WTC11 (cell line): ENCODE data around the gene RFTN1.

Source experiments
- CREB1 ChIP-seq: sonication (generic); formaldehyde crosslinking; IDR thresholded peaks from 2 replicates; pipeline ENCODE4 v1.8.0; 2023; ENCODE audit warnings: mild to moderate bottlenecking, missing genetic modification reagents
- ELF4 ChIP-seq: sonication (generic); formaldehyde crosslinking; IDR thresholded peaks from 2 replicates; pipeline ENCODE4 v1.8.1; 2022; ENCODE audit warnings: low read depth, mild to moderate bottlenecking, moderate library complexity, missing genetic modification reagents
- FOXK1 ChIP-seq: sonication (generic); formaldehyde crosslinking; IDR thresholded peaks from 2 replicates; pipeline ENCODE4 v1.8.0; 2022; ENCODE audit warnings: mild to moderate bottlenecking, moderate library complexity, missing genetic modification reagents
- JAZF1 ChIP-seq: fragments of 250-450 bp; sonication (Bioruptor Pico); IDR thresholded peaks from 2 replicates; pipeline ENCODE4 v1.9.0; 2021; ENCODE audit warnings: moderate library complexity, mild to moderate bottlenecking, inconsistent platforms
- ZBTB21 ChIP-seq: sonication (generic); formaldehyde crosslinking; IDR thresholded peaks from 2 replicates; pipeline ENCODE4 v1.8.1; 2023; ENCODE audit warnings: mild to moderate bottlenecking, missing genetic modification reagents, borderline replicate concordance
- ZNF317 ChIP-seq: sonication (generic); formaldehyde crosslinking; IDR thresholded peaks from 2 replicates; pipeline ENCODE4 v1.8.1; 2023; ENCODE audit warnings: low read depth, mild to moderate bottlenecking, moderate library complexity, missing genetic modification reagents, borderline replicate concordance
- TF ChIP-seq, protein P1 (sequence below): fragments of 250-450 bp; sonication (Bioruptor Pico); IDR thresholded peaks from 2 replicates; pipeline ENCODE4 v1.9.0; 2021; ENCODE audit warnings: moderate library complexity, mild to moderate bottlenecking, inconsistent platforms, borderline replicate concordance
- TF ChIP-seq, protein P2 (sequence below): fragments of 200-600 bp; IDR thresholded peaks from 2 replicates; pipeline ENCODE4 v1.8.0; 2022; ENCODE audit warnings: antibody characterized with exemption
- TF ChIP-seq, protein P3 (sequence below): sonication (generic); formaldehyde crosslinking; IDR thresholded peaks from 2 replicates; pipeline ENCODE4 v1.8.1; 2023; ENCODE audit warnings: mild to moderate bottlenecking, missing genetic modification reagents, moderate library complexity
- TF ChIP-seq, protein P4 (sequence below): sonication (generic); formaldehyde crosslinking; IDR thresholded peaks from 2 replicates; pipeline ENCODE4 v1.8.0; 2022; ENCODE audit warnings: mild to moderate bottlenecking, missing genetic modification reagents
- TF ChIP-seq, protein P5 (sequence below): sonication (generic); formaldehyde crosslinking; conservative IDR thresholded peaks from 2 replicates; pipeline ENCODE4 v1.8.1; 2022; ENCODE audit warnings: mild to moderate bottlenecking, missing genetic modification reagents
- TF ChIP-seq, protein P6 (sequence below): fragments of 250-450 bp; sonication (Bioruptor Pico); IDR thresholded peaks from 2 replicates; pipeline ENCODE4 v1.9.0; 2021; ENCODE audit warnings: mild to moderate bottlenecking

DNA sequence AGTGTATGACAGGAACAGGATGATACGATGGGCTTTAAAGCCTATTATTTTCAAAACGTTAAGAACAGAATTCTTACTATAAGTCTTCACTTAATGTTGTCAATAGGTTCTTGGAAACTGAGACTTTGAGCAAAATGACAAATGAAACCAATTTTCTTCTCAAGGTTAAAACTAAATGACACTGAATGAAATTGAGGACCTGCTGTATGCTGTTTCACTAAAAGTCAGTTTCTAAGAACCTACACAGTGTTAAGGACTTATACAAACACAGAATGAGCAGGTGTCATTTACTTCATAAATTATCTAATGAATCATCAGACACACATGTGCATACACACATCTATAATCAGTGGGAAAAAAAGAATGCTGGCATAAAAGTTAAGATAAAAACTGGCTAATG is 106.9 kb downstream of the RFTN1 start:
- TF ChIP-seq, protein P1, sequence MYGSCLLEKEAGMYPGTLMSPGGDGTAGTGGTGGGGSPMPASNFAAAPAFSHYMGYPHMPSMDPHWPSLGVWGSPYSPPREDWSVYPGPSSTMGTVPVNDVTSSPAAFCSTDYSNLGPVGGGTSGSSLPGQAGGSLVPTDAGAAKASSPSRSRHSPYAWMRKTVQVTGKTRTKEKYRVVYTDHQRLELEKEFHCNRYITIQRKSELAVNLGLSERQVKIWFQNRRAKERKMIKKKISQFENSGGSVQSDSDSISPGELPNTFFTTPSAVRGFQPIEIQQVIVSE (CRISPR knock-in tag), result no peak
- TF ChIP-seq, protein P2, sequence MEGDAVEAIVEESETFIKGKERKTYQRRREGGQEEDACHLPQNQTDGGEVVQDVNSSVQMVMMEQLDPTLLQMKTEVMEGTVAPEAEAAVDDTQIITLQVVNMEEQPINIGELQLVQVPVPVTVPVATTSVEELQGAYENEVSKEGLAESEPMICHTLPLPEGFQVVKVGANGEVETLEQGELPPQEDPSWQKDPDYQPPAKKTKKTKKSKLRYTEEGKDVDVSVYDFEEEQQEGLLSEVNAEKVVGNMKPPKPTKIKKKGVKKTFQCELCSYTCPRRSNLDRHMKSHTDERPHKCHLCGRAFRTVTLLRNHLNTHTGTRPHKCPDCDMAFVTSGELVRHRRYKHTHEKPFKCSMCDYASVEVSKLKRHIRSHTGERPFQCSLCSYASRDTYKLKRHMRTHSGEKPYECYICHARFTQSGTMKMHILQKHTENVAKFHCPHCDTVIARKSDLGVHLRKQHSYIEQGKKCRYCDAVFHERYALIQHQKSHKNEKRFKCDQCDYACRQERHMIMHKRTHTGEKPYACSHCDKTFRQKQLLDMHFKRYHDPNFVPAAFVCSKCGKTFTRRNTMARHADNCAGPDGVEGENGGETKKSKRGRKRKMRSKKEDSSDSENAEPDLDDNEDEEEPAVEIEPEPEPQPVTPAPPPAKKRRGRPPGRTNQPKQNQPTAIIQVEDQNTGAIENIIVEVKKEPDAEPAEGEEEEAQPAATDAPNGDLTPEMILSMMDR, result no peak
- TF ChIP-seq JAZF1 (CRISPR knock-in tag) (no peak), ELF4 (CRISPR knock-in tag) (no peak), ZNF317 (no peak), FOXK1 (CRISPR knock-in tag) (no peak), ZBTB21 (CRISPR knock-in tag) (no peak), CREB1 (CRISPR knock-in tag) (no peak)
- TF ChIP-seq, protein P3, sequence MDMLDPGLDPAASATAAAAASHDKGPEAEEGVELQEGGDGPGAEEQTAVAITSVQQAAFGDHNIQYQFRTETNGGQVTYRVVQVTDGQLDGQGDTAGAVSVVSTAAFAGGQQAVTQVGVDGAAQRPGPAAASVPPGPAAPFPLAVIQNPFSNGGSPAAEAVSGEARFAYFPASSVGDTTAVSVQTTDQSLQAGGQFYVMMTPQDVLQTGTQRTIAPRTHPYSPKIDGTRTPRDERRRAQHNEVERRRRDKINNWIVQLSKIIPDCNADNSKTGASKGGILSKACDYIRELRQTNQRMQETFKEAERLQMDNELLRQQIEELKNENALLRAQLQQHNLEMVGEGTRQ, result no peak
- TF ChIP-seq, protein P4, sequence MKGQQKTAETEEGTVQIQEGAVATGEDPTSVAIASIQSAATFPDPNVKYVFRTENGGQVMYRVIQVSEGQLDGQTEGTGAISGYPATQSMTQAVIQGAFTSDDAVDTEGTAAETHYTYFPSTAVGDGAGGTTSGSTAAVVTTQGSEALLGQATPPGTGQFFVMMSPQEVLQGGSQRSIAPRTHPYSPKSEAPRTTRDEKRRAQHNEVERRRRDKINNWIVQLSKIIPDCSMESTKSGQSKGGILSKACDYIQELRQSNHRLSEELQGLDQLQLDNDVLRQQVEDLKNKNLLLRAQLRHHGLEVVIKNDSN (CRISPR knock-in tag), result no peak
- TF ChIP-seq, protein P5, sequence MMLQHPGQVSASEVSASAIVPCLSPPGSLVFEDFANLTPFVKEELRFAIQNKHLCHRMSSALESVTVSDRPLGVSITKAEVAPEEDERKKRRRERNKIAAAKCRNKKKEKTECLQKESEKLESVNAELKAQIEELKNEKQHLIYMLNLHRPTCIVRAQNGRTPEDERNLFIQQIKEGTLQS, result no peak
- TF ChIP-seq, protein P6, sequence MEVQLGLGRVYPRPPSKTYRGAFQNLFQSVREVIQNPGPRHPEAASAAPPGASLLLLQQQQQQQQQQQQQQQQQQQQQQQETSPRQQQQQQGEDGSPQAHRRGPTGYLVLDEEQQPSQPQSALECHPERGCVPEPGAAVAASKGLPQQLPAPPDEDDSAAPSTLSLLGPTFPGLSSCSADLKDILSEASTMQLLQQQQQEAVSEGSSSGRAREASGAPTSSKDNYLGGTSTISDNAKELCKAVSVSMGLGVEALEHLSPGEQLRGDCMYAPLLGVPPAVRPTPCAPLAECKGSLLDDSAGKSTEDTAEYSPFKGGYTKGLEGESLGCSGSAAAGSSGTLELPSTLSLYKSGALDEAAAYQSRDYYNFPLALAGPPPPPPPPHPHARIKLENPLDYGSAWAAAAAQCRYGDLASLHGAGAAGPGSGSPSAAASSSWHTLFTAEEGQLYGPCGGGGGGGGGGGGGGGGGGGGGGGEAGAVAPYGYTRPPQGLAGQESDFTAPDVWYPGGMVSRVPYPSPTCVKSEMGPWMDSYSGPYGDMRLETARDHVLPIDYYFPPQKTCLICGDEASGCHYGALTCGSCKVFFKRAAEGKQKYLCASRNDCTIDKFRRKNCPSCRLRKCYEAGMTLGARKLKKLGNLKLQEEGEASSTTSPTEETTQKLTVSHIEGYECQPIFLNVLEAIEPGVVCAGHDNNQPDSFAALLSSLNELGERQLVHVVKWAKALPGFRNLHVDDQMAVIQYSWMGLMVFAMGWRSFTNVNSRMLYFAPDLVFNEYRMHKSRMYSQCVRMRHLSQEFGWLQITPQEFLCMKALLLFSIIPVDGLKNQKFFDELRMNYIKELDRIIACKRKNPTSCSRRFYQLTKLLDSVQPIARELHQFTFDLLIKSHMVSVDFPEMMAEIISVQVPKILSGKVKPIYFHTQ (CRISPR knock-in tag), result no peak
